ENCODE measurements around the gene RFX8.

Gene RFX8

DNA sequence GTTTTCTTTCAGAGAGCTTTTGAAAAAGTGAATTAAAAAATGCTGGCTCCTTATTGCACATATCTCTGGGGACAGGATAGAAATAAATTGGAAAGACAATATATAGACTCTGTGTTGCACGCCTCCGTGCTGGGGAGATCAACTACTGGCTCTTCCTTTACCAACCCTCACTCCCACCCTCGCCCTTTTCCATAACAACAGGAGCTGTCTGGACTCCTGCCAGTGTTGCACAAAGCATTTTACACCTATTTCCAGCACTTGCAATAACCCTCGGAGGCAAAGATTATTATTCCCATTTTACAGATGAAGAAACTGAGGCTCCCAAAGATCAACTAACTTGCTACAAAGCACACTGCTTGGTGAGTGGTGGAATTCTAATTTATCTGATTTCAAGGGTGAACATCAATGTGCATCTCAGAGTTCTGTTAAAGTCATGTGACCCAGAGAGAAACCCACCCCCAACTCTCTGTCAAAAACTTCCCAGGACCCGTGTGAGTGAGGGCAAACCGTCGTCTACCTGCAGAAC is 91.8 kb downstream of the RFX8 start:
- CTCF ChIA-PET, result no interaction called here
- POLR2A ChIA-PET, result no interaction called here
- TF ChIP-seq SUZ12 (IDR thresholded peaks at IDR 0.05) (no peak), NFRKB (IDR thresholded peaks at IDR 0.05) (no peak), HDGF (IDR thresholded peaks at IDR 0.05; ENCODE audit: borderline replicate concordance) (no peak), LEF1 (IDR thresholded peaks at IDR 0.05; ENCODE audit: borderline replicate concordance) (no peak), ARNT (IDR thresholded peaks at IDR 0.05) (no peak), FOXM1 (IDR thresholded peaks at IDR 0.05; ENCODE audit: borderline replicate concordance) (no peak), CTBP1 (IDR thresholded peaks at IDR 0.05; ENCODE audit: borderline replicate concordance) (no peak), ZNF384 (IDR thresholded peaks at IDR 0.05) (no peak), ELF4 (IDR thresholded peaks at IDR 0.05) (no peak), FOXA1 (IDR thresholded peaks at IDR 0.05) (no peak), BHLHE40 (IDR thresholded peaks at IDR 0.05; ENCODE audit: borderline replicate concordance) (no peak), SP1 (IDR thresholded peaks at IDR 0.05) (no peak), L3MBTL2 (conservative IDR thresholded peaks at IDR 0.05) (no peak), FOXK2 (IDR thresholded peaks at IDR 0.05) (no peak), TARDBP (IDR thresholded peaks at IDR 0.05) (no peak)
- TF ChIP-seq, protein P1, sequence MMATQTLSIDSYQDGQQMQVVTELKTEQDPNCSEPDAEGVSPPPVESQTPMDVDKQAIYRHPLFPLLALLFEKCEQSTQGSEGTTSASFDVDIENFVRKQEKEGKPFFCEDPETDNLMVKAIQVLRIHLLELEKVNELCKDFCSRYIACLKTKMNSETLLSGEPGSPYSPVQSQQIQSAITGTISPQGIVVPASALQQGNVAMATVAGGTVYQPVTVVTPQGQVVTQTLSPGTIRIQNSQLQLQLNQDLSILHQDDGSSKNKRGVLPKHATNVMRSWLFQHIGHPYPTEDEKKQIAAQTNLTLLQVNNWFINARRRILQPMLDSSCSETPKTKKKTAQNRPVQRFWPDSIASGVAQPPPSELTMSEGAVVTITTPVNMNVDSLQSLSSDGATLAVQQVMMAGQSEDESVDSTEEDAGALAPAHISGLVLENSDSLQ (IDR thresholded peaks at IDR 0.05), result no peak
- no peak for DNase-seq (ENCODE audit: extremely low spot score)

DNA sequence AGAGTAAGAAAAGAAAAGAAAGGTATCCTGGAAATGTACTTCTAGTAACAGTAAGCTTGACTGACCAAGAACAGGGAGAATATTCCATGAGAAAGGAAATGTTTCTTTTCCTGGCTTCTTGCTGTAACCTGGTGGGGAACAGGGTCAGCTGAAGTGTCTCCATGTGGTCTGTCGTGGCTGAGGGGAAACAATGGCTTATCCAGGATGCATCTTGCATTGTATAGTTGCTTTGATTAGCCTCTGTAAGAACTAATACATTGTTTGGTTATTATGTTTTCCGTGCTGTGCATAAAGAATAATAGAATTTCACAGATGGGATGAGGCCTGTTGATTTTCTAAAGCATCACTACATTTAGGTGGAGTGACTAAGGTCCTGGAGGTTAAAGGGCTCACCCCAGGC is 92.5 kb downstream of the RFX8 start:
- DNase-seq (ENCODE audit: extremely low spot score), result no peak
- CTCF ChIA-PET, result interaction anchor here (1.5 kb wide), 1 partner anchor 177 kb away, joined by 6 read pairs; no protein-coding TSS in a partner anchor
- POLR2A ChIA-PET, result interaction anchor here (0.7 kb wide), 1 partner anchor 380 kb away, joined by 3 read pairs; the partner anchor contains the start of gene RPL31
- TF ChIP-seq TARDBP (IDR thresholded peaks at IDR 0.05), result no peak
- no peak for TF ChIP-seq SUZ12 (IDR thresholded peaks at IDR 0.05)
- no peak for TF ChIP-seq ARNT (IDR thresholded peaks at IDR 0.05)
- TF ChIP-seq BHLHE40 (IDR thresholded peaks at IDR 0.05; ENCODE audit: borderline replicate concordance), result no peak

DNA sequence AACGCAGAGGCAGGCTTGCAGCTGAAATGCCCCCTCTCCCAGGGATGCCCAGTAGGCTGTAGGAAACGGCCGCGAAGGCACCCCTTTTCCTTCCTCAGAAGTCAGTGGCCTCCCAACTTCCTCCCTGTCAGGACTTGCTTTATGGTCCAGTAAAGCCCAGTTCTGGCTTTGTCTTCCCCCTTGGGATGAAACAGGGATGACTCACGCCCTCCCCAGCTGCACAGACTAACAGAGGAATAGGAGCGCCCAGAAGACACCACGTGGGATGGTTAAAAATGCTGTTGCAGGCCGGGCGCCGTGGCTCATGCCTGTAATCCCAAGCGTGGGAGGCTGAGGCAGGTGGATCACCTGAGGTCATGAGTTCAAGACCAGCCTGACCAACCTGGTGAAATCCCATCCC is 94.5 kb downstream of the RFX8 start:
- no peak for DNase-seq (ENCODE audit: extremely low spot score)
- ChIA-PET CTCF (interaction anchor here (0.9 kb wide), 1 partner anchor 38 kb away, joined by 4 read pairs; no protein-coding TSS in a partner anchor), POLR2A (no interaction called here)
- TF ChIP-seq LEF1 (IDR thresholded peaks at IDR 0.05; ENCODE audit: borderline replicate concordance) (no peak), ARNT (IDR thresholded peaks at IDR 0.05) (no peak), FOXM1 (IDR thresholded peaks at IDR 0.05; ENCODE audit: borderline replicate concordance) (no peak), NFRKB (IDR thresholded peaks at IDR 0.05) (no peak), SUZ12 (IDR thresholded peaks at IDR 0.05) (no peak), SP1 (IDR thresholded peaks at IDR 0.05) (no peak)
- TF ChIP-seq, protein P1 (IDR thresholded peaks at IDR 0.05), result no peak

DNA sequence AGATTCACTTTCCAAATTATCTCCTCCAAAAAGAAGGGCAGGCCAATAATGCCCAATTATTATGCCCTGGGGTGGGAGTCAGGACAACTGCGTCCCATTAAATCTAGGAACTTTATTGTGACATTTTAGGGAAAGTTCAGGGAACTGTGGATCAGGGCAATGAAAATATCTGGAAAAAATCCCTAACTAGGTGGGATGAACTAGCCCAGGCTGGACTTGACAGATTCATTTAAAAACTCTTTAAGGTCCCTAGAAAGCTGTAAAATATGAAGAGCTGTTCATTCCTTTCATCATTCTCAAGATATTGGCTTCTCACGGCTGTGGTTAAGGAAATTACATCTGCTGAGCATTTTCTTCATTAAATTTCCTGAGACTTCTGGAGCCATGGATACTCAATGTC is 95.8 kb downstream of the RFX8 start:
- DNase-seq (ENCODE audit: extremely low spot score), result no peak
- TF ChIP-seq SP1 (IDR thresholded peaks at IDR 0.05) (no peak), ZNF384 (IDR thresholded peaks at IDR 0.05) (no peak), ELF4 (IDR thresholded peaks at IDR 0.05) (no peak), ARNT (IDR thresholded peaks at IDR 0.05) (no peak), CTBP1 (IDR thresholded peaks at IDR 0.05; ENCODE audit: borderline replicate concordance) (no peak), BHLHE40 (IDR thresholded peaks at IDR 0.05; ENCODE audit: borderline replicate concordance) (no peak), LEF1 (IDR thresholded peaks at IDR 0.05; ENCODE audit: borderline replicate concordance) (no peak), HDGF (IDR thresholded peaks at IDR 0.05; ENCODE audit: borderline replicate concordance) (no peak), L3MBTL2 (conservative IDR thresholded peaks at IDR 0.05) (no peak), FOXA1 (IDR thresholded peaks at IDR 0.05) (no peak), NFRKB (IDR thresholded peaks at IDR 0.05) (no peak), TARDBP (IDR thresholded peaks at IDR 0.05) (no peak)
- TF ChIP-seq, protein P1 (IDR thresholded peaks at IDR 0.05), result no peak
- ChIA-PET POLR2A (no interaction called here), CTCF (no interaction called here)

DNA sequence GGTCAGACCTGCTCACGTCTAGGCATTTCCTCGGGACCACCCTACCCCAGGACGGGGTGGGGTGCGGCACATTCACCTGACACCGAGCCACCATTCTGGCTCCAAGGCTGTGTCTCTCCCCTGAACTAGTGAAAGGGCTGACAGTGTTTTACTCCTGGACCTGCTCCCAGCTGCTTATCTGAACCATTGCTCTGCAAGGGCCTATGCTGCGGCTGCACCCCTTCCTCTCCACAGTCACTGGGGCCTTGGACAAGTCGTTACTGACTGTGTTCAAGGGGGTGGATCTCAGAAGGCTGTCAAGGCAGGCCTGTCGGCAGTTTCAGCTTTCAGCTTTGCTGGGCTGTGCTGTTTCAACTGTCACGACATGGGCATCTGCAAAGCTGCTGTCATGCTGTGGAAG is 99.3 kb downstream of the RFX8 start:
- TF ChIP-seq BHLHE40 (IDR thresholded peaks at IDR 0.05; ENCODE audit: borderline replicate concordance) (no peak), SP1 (IDR thresholded peaks at IDR 0.05) (no peak), ARNT (IDR thresholded peaks at IDR 0.05) (no peak)
- TF ChIP-seq, protein P1 (IDR thresholded peaks at IDR 0.05), result no peak
- ChIA-PET CTCF (interaction anchor here (0.5 to 0.9 kb wide), 2 partner anchors 12 to 33 kb away, joined by 3 to 4 read pairs; partner anchors contain the start of gene CREG2), POLR2A (no interaction called here)
- DNase-seq (ENCODE audit: extremely low spot score), result no peak

DNA sequence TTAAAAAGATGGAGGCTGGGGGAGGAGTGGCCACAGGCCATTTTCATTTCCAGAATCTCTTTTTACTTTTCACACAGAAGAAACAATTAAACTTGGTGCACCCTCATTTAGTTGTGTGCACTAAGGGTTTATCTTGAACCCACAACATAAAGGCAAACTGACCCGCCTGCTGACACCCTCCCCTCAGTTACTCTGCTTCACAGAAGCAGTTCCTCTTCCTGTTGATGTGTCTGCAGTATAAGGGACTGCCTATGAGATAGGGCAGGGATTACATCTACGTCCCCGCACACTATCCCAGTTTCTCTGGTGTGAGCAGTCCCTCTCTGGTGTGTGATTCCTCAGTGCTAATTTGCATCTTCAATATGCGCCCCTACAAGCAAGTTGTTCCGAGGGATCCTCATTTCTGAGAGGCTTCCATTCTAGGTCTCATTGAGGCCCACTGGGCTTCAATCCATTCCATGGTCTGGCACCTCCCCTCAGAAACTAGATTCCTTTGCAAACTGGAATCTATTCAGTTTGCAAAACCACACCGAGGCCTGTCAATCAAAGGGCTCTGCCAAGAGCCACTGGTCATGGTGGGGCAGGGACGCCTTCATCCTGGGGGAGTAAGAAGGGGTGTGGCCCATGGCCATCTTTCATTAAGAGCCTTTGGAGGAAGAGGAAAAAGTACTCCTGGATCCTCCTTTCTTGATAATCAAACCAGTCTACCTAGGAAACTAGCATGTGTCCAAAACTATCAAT is 99.9 kb downstream of the RFX8 start:
- CTCF ChIA-PET, result interaction anchor here (0.5 to 0.9 kb wide), 2 partner anchors 13 to 32 kb away, joined by 3 to 4 read pairs; partner anchors contain the start of gene CREG2
- TF ChIP-seq BHLHE40 (IDR thresholded peaks at IDR 0.05; ENCODE audit: borderline replicate concordance) (no peak), SUZ12 (IDR thresholded peaks at IDR 0.05) (no peak)
- TF ChIP-seq, protein P1 (IDR thresholded peaks at IDR 0.05), result peak; percentile 66
- POLR2A ChIA-PET, result no interaction called here
- no peak for DNase-seq (ENCODE audit: extremely low spot score)
